ENCODE measurements around the gene TFEB. TPM values are rescaled to one million over a fixed set of nuclear protein-coding genes. Genes with fewer than 3 reads are reported as not detected.

Gene TFEB
- total RNA-seq, 4 donors from 2014 or later = 19.0 to 23.3 (median 21.6) TPM

DNA sequence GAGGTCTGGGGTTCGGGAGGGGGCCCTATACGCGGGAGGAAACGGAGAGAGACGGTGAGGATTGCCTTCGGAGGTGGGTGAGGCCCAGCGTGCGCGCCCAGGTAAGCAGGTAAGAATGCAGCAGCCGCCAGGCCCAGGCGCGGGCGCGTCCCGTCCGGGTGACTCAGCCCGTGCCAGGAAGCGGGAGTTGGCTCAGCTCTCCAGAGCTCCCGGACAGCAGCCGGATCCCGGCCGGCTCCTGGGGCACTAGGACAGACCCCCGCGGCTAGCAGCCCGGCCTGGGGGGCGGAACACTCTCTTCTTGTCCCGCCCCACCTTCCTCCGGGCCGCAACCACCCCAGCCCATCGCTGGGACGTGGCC lies 98.6 kb downstream of the TFEB start:
- no peaks in the 10 kb centered on the region for H3K9me3 ChIP-seq
- peak overlapping the region; percentile 63 for H3K27ac ChIP-seq
- WGBS = 20% methylated on average over 17 of the region's 31 CpGs
- peaks cover 26% of the 10 kb centered on the region for H3K27me3 ChIP-seq
- H3K4me1 ChIP-seq = peaks cover 39% of the 10 kb centered on the region
- H3K4me3 ChIP-seq = peak overlapping the region; percentile 60
- no peaks in the 10 kb centered on the region for H3K36me3 ChIP-seq
- TF ChIP-seq, protein P1, sequence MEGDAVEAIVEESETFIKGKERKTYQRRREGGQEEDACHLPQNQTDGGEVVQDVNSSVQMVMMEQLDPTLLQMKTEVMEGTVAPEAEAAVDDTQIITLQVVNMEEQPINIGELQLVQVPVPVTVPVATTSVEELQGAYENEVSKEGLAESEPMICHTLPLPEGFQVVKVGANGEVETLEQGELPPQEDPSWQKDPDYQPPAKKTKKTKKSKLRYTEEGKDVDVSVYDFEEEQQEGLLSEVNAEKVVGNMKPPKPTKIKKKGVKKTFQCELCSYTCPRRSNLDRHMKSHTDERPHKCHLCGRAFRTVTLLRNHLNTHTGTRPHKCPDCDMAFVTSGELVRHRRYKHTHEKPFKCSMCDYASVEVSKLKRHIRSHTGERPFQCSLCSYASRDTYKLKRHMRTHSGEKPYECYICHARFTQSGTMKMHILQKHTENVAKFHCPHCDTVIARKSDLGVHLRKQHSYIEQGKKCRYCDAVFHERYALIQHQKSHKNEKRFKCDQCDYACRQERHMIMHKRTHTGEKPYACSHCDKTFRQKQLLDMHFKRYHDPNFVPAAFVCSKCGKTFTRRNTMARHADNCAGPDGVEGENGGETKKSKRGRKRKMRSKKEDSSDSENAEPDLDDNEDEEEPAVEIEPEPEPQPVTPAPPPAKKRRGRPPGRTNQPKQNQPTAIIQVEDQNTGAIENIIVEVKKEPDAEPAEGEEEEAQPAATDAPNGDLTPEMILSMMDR (IDR thresholded peaks at IDR 0.05) = no peak
- TF ChIP-seq POLR2A (IDR thresholded peaks at IDR 0.05) = no peak
- TF ChIP-seq POLR2AphosphoS5 (IDR thresholded peaks at IDR 0.05) = no peak
- TF ChIP-seq EP300 (IDR thresholded peaks at IDR 0.05) = no peak
- DNase-seq (ENCODE audit: low spot score in 2 of 2) = peak in 1 of 2 donors; percentile 87

DNA sequence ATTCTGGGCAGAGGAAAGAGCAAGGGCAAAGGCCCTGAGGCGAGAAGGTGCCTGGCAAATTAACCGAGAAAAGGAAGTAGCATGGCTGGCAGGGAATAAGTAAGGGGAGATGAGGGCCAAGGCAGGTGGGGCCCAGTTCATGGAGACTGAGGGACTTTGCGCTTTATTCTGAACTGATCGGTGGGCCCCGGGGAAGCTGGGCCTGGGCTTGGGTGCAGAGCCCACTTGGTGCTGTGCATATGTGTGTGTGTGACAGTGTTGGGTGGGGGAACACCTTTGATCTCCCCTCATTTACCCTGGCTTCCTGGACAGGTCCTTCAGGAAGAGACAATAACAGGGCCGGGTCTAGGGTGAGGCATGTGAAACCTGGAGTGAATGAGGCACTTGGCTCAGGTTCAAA lies 100.0 kb downstream of the TFEB start:
- Histone ChIP-seq H3K4me3 (no peak overlapping the region), H3K9me3 (no peaks in the 10 kb centered on the region), H3K27ac (no peak overlapping the region), H3K4me1 (peaks cover 39% of the 10 kb centered on the region), H3K27me3 (peaks cover 26% of the 10 kb centered on the region), H3K36me3 (no peaks in the 10 kb centered on the region)
- WGBS = 78% methylated on average over 6 of the region's 6 CpGs
- TF ChIP-seq EP300 (IDR thresholded peaks at IDR 0.05) = no peak
- TF ChIP-seq POLR2A (IDR thresholded peaks at IDR 0.05) = no peak
- TF ChIP-seq, protein P1 (IDR thresholded peaks at IDR 0.05) = no peak
- no peak for TF ChIP-seq POLR2AphosphoS5 (IDR thresholded peaks at IDR 0.05)
- no peak for DNase-seq (ENCODE audit: low spot score in 2 of 2)

DNA sequence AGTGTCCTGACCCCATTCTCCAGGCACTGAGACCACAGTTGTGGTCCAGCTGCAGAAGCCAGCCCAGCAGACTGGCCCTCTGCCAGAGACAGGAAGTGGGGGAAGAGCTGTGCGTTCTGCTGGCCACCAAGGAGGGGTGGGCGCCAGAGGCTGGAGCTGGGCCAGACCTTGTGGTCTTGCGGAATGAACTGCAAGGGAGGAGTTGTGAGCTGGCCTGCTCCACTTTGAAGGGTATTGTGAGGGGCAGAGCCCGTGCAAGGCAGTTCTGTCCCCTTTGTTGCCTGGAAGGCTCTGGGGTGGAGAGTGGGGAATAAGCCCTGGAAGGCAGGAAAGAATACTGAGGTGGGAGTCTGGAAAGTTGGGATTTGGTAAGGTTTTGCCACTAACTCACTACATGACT lies 100.8 kb downstream of the TFEB start:
- Histone ChIP-seq H3K36me3 (no peaks in the 10 kb centered on the region), H3K4me1 (peaks cover 39% of the 10 kb centered on the region), H3K9me3 (no peaks in the 10 kb centered on the region), H3K27ac (no peak overlapping the region), H3K27me3 (peaks cover 26% of the 10 kb centered on the region), H3K4me3 (no peak overlapping the region)
- DNase-seq (ENCODE audit: low spot score in 2 of 2) = no peak
- WGBS = 77% methylated on average over 4 of the region's 4 CpGs
- TF ChIP-seq POLR2A (IDR thresholded peaks at IDR 0.05) (no peak), EP300 (IDR thresholded peaks at IDR 0.05) (no peak), POLR2AphosphoS5 (IDR thresholded peaks at IDR 0.05) (no peak)
- TF ChIP-seq, protein P1 (IDR thresholded peaks at IDR 0.05) = no peak

Other genes with a start within 250 kb of the TFEB start
- 10 to 100 TPM in 2 of 4 donors, 1 to 10 TPM in 2; 8.1 to 12.1 (median 10.4) TPM for gene FOXP4, start 189.2 kb downstream of the TFEB start, total RNA-seq
- gene MDFI, start 97.1 kb downstream of the TFEB start, total RNA-seq = 10 to 100 TPM; 21.7 to 51.8 (median 31.4) TPM
- not detected for gene PGC, start 11.8 kb upstream of the TFEB start, total RNA-seq
- gene FRS3, start 44.3 kb upstream of the TFEB start, total RNA-seq = 1 to 10 TPM; 1.9 to 3.9 (median 3.7) TPM
- gene PRICKLE4, start 45.2 kb upstream of the TFEB start, total RNA-seq = 1 to 10 TPM in 2 of 4 donors, under 1 TPM in 1, not detected in 1; 0.34 to 4.6 (median 3.6) TPM
- gene TOMM6, start 52.1 kb upstream of the TFEB start, total RNA-seq = 100 to 1,000 TPM in 3 of 4 donors, 10 to 100 TPM in 1; 50.2 to 165 (median 136) TPM
- gene USP49, start 159.8 kb upstream of the TFEB start, total RNA-seq = 10 to 100 TPM in 1 of 4 donors, 1 to 10 TPM in 3; 2.9 to 17.1 (median 4.1) TPM
- gene MED20, start 185.5 kb upstream of the TFEB start, total RNA-seq = 10 to 100 TPM; 15.2 to 18.7 (median 17.3) TPM
- 10 to 100 TPM in 3 of 4 donors, 1 to 10 TPM in 1; 6.8 to 15.7 (median 10.4) TPM for gene BYSL, start 185.9 kb upstream of the TFEB start, total RNA-seq
- gene CCND3, start 206.2 kb upstream of the TFEB start, total RNA-seq = 100 to 1,000 TPM; 106 to 214 (median 132) TPM